Kidney (tissue), 14 donors: ENCODE data around the gene HOXA4. TPM values are rescaled to one million over a fixed set of nuclear protein-coding genes. Genes with fewer than 3 reads are reported as not detected.

Source experiments
- DNase-seq, 5 donors: peaks; one replicate each; pipeline ENCODE4 v3.0.0-alpha.2; 2013 to 2020
- FAIRE-seq: peaks from 2 replicates; lab custom pipeline; 2012; peaks lifted over from hg19 to GRCh38; lab: Jason Lieb, UNC
- H3K27ac ChIP-seq, 2 donors: one replicate each; pipeline ENCODE4 v1.7.0; 2013; ENCODE audit warnings: low read depth in 2 of 2, low read length in 2 of 2, inconsistent platforms in 1 of 2
- H3K27me3 ChIP-seq: one replicate; pipeline ENCODE4 v1.7.1; 2013; ENCODE audit warnings: low read length, inconsistent platforms; ENCODE audit not compliant: control insufficient read depth, insufficient read depth
- H3K36me3 ChIP-seq, 3 donors: one replicate each; pipeline versions ENCODE4 v1.7.0 to v1.7.1; 2013; ENCODE audit warnings: low read length in 3 of 3, control low read depth in 1 of 3, inconsistent platforms in 1 of 3; ENCODE audit not compliant: insufficient read depth in 3 of 3, control insufficient read depth in 2 of 3
- H3K4me1 ChIP-seq, 3 donors: one replicate each; pipeline versions ENCODE4 v1.7.0 to v1.7.1; 2013; ENCODE audit warnings: low read length in 3 of 3, inconsistent platforms in 1 of 3, low read depth in 1 of 3; ENCODE audit not compliant: control insufficient read depth in 2 of 3, insufficient read depth in 2 of 3
- H3K4me3 ChIP-seq, 3 donors: one replicate each; pipeline versions ENCODE4 v1.7.0 to v1.8.1; 2013; ENCODE audit warnings: low read length in 3 of 3, control low read depth in 1 of 3, inconsistent platforms in 1 of 3
- H3K9ac ChIP-seq, 3 donors: one replicate each; pipeline versions ENCODE4 v1.7.0 to v1.7.1; 2013; ENCODE audit warnings: low read length in 3 of 3, control low read depth in 1 of 3, inconsistent platforms in 1 of 3
- H3K9me3 ChIP-seq, 3 donors: one replicate each; pipeline versions ENCODE4 v1.7.0 to v1.7.1; 2013; ENCODE audit warnings: low read length in 3 of 3, control low read depth in 1 of 3, inconsistent platforms in 1 of 3; ENCODE audit not compliant: control insufficient read depth in 2 of 3, insufficient read depth in 1 of 3
- intact Hi-C: fragments of 100-400 bp; cut with DNase I; formaldehyde crosslinking; loops from one replicate; pipeline ENCODE4 v1.11.1; 2022
- polyA plus RNA-seq: library from polyadenylated mRNA; stranded (reverse); fragments of 350-450 nt; fragmentation: Illumina TruSeq; extraction: RNeasy Lipid Tissue Mini Kit (QIAGEN cat#74804); gene quantifications from one replicate; pipeline ENCODE4 v1.2.3, GENCODE V29; 2014; ENCODE audit warnings: low read depth, low replicate concordance; ENCODE audit not compliant: insufficient read depth
- total RNA-seq: library from RNA; stranded (reverse); fragmentation: NEBNext Ultra II Directional; extraction: Animal tissue kit (Norgen Biotek cat#: 25700); gene quantifications from one replicate; pipeline ENCODE4 v1.2.1, GENCODE V29; 2021
- TF ChIP-seq, protein P1 (sequence below): IDR thresholded peaks from 3 replicates; pipeline ENCODE4 v1.5.1; 2012; ENCODE audit warnings: mild to moderate bottlenecking, moderate library complexity, borderline replicate concordance; ENCODE audit not compliant: insufficient read depth; ENCODE audit errors: extremely low read depth
- donor health status: control.
- donor health status: control.
- donor health status: control.
- donor health status: control.
- donor health status: control.
- donor health status: DM: yes; HTN: yes; CAD: no.
- donor health status: Normal renal cell carcinoma (clear cell type).

Gene HOXA4
- total and polyA plus RNA-seq, 2 donors from 2014 or later, result 11.2 to 13.0 TPM

DNA sequence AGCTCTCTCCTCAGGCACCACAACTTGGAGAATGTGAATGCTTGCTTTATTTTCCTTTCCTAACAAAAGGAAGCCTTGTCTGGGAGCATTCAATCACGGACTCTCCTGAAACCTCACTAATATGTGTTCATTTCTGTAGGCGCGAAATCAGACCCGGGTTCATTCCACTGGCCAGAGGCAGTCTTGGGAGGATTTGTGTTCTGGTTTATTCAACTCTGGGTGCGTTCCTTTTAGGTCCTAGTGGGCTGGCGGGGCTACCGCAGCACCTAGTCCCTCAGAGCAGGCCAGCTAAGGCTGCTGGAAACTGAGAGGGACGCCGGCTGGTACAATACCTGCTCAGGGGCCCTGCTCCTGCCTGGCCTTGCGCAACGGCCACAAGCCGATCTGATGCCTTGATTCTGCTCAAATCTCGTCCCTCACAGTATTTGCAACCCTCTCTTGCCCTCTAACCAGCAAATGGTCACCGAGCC lies 7.5 kb downstream of the HOXA4 start:
- no peaks in the 10 kb centered on the region for H3K9me3 ChIP-seq
- DNase-seq, result peak in 4 of 5 donors; percentile 60 to 76 (median 70)
- no peak for FAIRE-seq
- H3K27ac ChIP-seq, result peak overlapping the region; percentile 88
- TF ChIP-seq, protein P1, sequence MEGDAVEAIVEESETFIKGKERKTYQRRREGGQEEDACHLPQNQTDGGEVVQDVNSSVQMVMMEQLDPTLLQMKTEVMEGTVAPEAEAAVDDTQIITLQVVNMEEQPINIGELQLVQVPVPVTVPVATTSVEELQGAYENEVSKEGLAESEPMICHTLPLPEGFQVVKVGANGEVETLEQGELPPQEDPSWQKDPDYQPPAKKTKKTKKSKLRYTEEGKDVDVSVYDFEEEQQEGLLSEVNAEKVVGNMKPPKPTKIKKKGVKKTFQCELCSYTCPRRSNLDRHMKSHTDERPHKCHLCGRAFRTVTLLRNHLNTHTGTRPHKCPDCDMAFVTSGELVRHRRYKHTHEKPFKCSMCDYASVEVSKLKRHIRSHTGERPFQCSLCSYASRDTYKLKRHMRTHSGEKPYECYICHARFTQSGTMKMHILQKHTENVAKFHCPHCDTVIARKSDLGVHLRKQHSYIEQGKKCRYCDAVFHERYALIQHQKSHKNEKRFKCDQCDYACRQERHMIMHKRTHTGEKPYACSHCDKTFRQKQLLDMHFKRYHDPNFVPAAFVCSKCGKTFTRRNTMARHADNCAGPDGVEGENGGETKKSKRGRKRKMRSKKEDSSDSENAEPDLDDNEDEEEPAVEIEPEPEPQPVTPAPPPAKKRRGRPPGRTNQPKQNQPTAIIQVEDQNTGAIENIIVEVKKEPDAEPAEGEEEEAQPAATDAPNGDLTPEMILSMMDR, result no peak
- peaks cover 39 to 55% (median 41%) of the 10 kb centered on the region in 3 donors for H3K4me1 ChIP-seq
- H3K4me3 ChIP-seq, result peak overlapping the region; percentile 59 to 75 (median 70)
- no peaks in the 10 kb centered on the region for H3K36me3 ChIP-seq
- H3K9ac ChIP-seq, result peak overlapping the region; percentile 61 to 84 (median 81)
- no peaks in the 10 kb centered on the region for H3K27me3 ChIP-seq
- intact Hi-C loops, result no loop called here

DNA sequence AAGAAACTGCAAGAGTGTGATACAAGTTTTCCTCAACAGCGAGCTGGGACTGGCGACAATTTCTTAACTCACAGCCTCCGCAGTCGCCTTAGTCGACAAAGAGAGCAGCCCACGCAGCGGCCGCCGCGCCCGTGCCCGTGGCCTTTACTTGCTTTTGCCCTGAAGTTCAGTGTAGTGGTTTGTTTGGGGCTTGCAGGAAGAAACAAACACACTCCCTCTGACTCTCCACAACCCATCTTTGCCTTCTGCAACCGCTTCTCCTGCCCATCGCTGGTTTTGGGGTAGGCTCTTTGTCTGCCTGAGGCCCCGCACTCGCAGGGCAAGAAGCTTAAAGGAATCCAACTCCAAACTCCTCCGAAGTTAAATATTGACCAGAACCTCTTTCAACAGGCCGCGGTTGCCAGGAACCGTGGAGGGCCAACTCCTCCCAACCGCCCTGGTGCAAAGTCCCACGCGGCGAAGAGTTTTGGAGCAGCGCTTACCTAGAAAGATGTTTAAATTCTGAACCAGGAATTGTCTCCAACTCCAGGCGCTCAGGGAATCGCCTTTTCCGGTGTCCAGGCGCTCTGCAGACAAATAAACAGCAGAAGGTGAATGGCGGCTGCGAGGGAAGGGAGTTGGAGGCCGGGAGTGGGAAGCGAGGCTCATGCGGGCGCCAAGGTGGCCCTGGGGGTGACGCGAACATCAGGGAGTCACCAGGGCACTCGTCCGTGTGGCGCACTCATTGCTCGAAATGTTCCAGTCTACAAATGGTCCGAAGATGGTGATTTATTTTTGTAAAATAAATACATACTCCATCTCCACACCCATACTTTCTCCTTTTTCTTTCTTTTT lies 8.3 kb downstream of the HOXA4 start:
- peaks cover 32 to 48% (median 41%) of the 10 kb centered on the region in 3 donors for H3K4me1 ChIP-seq
- H3K9me3 ChIP-seq, result no peaks in the 10 kb centered on the region
- FAIRE-seq, result no peak
- TF ChIP-seq, protein P1, result no peak
- no peaks in the 10 kb centered on the region for H3K27me3 ChIP-seq
- DNase-seq, result peak; percentile 82 to 90 (median 84)
- peak overlapping the region; percentile 61 to 84 (median 81) for H3K9ac ChIP-seq
- intact Hi-C loops, result no loop called here
- H3K4me3 ChIP-seq, result peak overlapping the region; percentile 59 to 75 (median 70)
- no peaks in the 10 kb centered on the region for H3K36me3 ChIP-seq
- H3K27ac ChIP-seq, result peak overlapping the region; percentile 88

DNA sequence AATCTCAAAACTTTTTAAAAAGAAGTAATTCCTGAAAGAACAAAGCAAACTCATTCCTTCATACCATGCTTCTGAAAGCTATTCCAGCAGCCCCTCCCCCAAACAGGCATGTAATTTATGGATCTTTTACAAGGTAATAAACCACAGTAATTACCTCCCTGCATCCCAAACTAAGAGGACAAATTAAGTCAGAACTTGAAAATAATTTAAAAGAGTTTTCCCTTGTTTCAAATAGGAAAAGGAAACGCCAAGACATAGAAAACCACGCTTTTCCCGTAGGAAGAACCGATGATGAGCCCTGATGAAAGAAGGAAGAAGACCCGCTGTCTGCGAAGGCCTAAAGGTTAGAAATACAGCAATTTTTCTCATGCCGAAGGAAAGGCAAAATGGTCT lies 8.9 kb downstream of the HOXA4 start:
- intact Hi-C loops, result no loop called here
- Histone ChIP-seq H3K9ac (peak overlapping the region; percentile 8 to 84 (median 81)), H3K4me3 (peak overlapping the region; percentile 47 to 75 (median 59)), H3K27ac (peak overlapping the region; percentile 88), H3K9me3 (no peaks in the 10 kb centered on the region), H3K36me3 (peaks cover 0 to 2% (median 0%) of the 10 kb centered on the region in 3 donors), H3K4me1 (peaks cover 26 to 46% (median 38%) of the 10 kb centered on the region in 3 donors), H3K27me3 (no peaks in the 10 kb centered on the region)
- TF ChIP-seq, protein P1, result no peak
- no peak for FAIRE-seq
- peak in 4 of 5 donors; percentile 57 to 91 (median 75) for DNase-seq
